ENCODE results near the gene UBR3. TPM values are rescaled to one million over a fixed set of nuclear protein-coding genes. Genes with fewer than 3 reads are reported as not detected.

UBR3 gene
- total RNA-seq, 1 experiment from 2014 or later: 21.9 TPM

DNA sequence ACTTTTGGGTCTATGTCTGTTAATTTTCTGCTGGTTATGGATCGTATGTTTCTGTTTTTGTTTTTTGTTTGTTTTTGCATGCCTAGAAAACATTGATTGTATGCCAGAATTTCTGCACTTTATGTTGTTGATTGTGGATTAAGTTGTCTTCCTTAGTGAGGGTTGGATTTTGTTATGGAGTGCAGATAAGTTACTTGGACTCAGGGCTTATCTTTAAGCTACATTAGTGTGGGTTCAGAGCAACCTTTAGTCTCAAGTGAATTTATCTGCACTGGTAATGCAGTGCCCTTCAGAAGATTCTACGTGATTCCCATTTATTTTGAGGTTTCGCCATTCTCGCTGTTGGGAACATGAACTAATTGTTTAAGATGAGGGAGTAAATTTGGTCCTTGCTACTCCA lies 32.9 kb downstream of the UBR3 start:
- H2AFZ ChIP-seq (ENCODE audit: low read length): no peak overlapping the region
- no peaks in the 10 kb centered on the region for H3K23me2 ChIP-seq (ENCODE audit: insufficient read length, low read depth, low read length, poor library complexity, severe bottlenecking)
- H3K27me3 ChIP-seq (ENCODE audit: insufficient read depth, low read length): no peaks in the 10 kb centered on the region
- no peak overlapping the region for H3K18ac ChIP-seq (ENCODE audit: insufficient read length, low read depth, low read length)
- H4K5ac ChIP-seq (ENCODE audit: insufficient read length, low read depth, low read length): no peak overlapping the region
- H2BK20ac ChIP-seq (ENCODE audit: low read depth, low read length, poor library complexity, severe bottlenecking): no peak overlapping the region
- H3T11ph ChIP-seq (ENCODE audit: low read length): no peak overlapping the region
- no peak overlapping the region for H4K91ac ChIP-seq (ENCODE audit: insufficient read length, low read depth, low read length)
- no peak overlapping the region for H3K27ac Mint-ChIP-seq
- peaks cover 3% of the 10 kb centered on the region; the same call in 1 of the 2 replicates for H3K4me1 ChIP-seq (ENCODE audit: insufficient read depth, low read length)
- no peak overlapping the region for H3K9ac ChIP-seq (ENCODE audit: extremely low read depth, insufficient read length, low read length)
- TF ChIP-seq CTCF (conservative IDR thresholded peaks at IDR 0.05): no peak
- no peak overlapping the region for H2AK5ac ChIP-seq (ENCODE audit: insufficient read length, low read length)
- H3K27ac ChIP-seq (ENCODE audit: insufficient read length, low read depth, low read length): no peak overlapping the region
- no peak for DNase-seq
- no peak overlapping the region for H2BK5ac ChIP-seq (ENCODE audit: insufficient read length, low read length)
- H2BK15ac ChIP-seq (ENCODE audit: low read depth, low read length): no peak overlapping the region
- no peak overlapping the region for H3K23ac ChIP-seq (ENCODE audit: insufficient read length, low read depth, low read length)
- no peak overlapping the region for H2BK12ac ChIP-seq (ENCODE audit: insufficient read length, low read depth, low read length)
- H3K4me3 Mint-ChIP-seq: no peak overlapping the region
- H3K27me3 Mint-ChIP-seq (ENCODE audit: low read depth): no peaks in the 10 kb centered on the region
- no peaks in the 10 kb centered on the region for H4K20me1 ChIP-seq (ENCODE audit: control insufficient read depth, insufficient read depth, insufficient read length)
- no peak overlapping the region for H4K8ac ChIP-seq (replicated peaks; ENCODE audit: insufficient read length, low read depth, low read length)
- H3K9me3 Mint-ChIP-seq: peaks cover 12 to 13% of the 10 kb centered on the region in 2 experiments; a peak in 4 of 5 replicates
- no peaks in the 10 kb centered on the region for H3K79me2 ChIP-seq (ENCODE audit: insufficient read depth, low read length)
- H3K14ac ChIP-seq (ENCODE audit: insufficient read depth, low read length): no peak overlapping the region
- no peaks in the 10 kb centered on the region for H3K79me1 ChIP-seq (ENCODE audit: insufficient read depth, low read depth, low read length, poor library complexity, severe bottlenecking)
- H2BK120ac ChIP-seq (ENCODE audit: low read depth, low read length, poor library complexity, severe bottlenecking): no peak overlapping the region
- H3K4me2 ChIP-seq (ENCODE audit: insufficient read depth, insufficient read length, low read length): no peak overlapping the region
- WGBS (ENCODE audit: extremely low coverage, insufficient read length, low lambda C conversion rate): no CpG with 5 or more reads among the region's 4 CpGs
- no peak overlapping the region for H3K4ac ChIP-seq (ENCODE audit: low read depth, low read length)
- H3K36me3 Mint-ChIP-seq (ENCODE audit: insufficient read depth in 1 of 3, low read depth in 3 of 3): peaks cover 9 to 17% (median 12%) of the 10 kb centered on the region in 3 experiments; a peak in 6 of 7 replicates
- no peaks in the 10 kb centered on the region for H3K9me3 ChIP-seq (ENCODE audit: control insufficient read depth, low read depth, low read length)
- H3K4me1 Mint-ChIP-seq: peaks cover 17 to 22% of the 10 kb centered on the region in 2 experiments
- no peak overlapping the region for H3K56ac ChIP-seq (ENCODE audit: insufficient read length, low read depth, low read length)

Data from H9 (cell line).